ENCODE data around the gene ZNF778. TPM values are rescaled to one million over a fixed set of nuclear protein-coding genes. Genes with fewer than 3 reads are reported as not detected.
A peak's percentile ranks its signal among the peaks of the same experiment; 100 is the strongest.

ZNF778 gene
- 1 to 10 TPM; 4.9 to 6.3 (median 6.2) TPM for polyA plus RNA-seq (ENCODE audit: insufficient read length in 4 of 4)

- DNase-seq (ENCODE audit: low read depth in 4 of 4, low spot score in 3 of 4), result peak; percentile 66 to 73 (median 68)
Measured at GRCh38 chr16:89217388-89218191, at the start of gene ZNF778. TSS of gene ZNF778 (plus strand) at chr16:89217703. CDS start at chr16:89221128, 3,425 bp downstream.

- DNase-seq (ENCODE audit: low read depth in 4 of 4, low spot score in 3 of 4), result no peak
Measured at GRCh38 chr16:89168381-89169189, 48.9 kb upstream of the ZNF778 start.

GRCh38 chr16:89169778-89170177 is 47.7 kb upstream of the ZNF778 start:
- no peak for DNase-seq (ENCODE audit: low read depth in 4 of 4, low spot score in 3 of 4)

- no peak for DNase-seq (ENCODE audit: low read depth in 4 of 4, low spot score in 3 of 4)
Measured at GRCh38 chr16:89170346-89171215, 46.9 kb upstream of the ZNF778 start.

- DNase-seq (ENCODE audit: low read depth in 4 of 4, low spot score in 3 of 4), result peak; percentile 76 to 79 (median 78)
Measured at GRCh38 chr16:89171216-89172170, 46.0 kb upstream of the ZNF778 start, which contains the start of gene CDH15. TSS of gene CDH15 (plus strand) at chr16:89171748. CDS start at chr16:89171832, 84 bp downstream.

GRCh38 chr16:89172171-89172527 is 45.4 kb upstream of the ZNF778 start:
- no peak for DNase-seq (ENCODE audit: low read depth in 4 of 4, low spot score in 3 of 4)

- no peak for DNase-seq (ENCODE audit: low read depth in 4 of 4, low spot score in 3 of 4)
Measured at GRCh38 chr16:89172528-89173173, 44.9 kb upstream of the ZNF778 start.

- DNase-seq (ENCODE audit: low read depth in 4 of 4, low spot score in 3 of 4), result no peak
Measured at GRCh38 chr16:89173174-89173921, 44.2 kb upstream of the ZNF778 start.

- DNase-seq (ENCODE audit: low read depth in 4 of 4, low spot score in 3 of 4), result no peak
Measured at GRCh38 chr16:89174055-89174827, 43.3 kb upstream of the ZNF778 start.

- DNase-seq (ENCODE audit: low read depth in 4 of 4, low spot score in 3 of 4), result no peak
Measured at GRCh38 chr16:89174877-89175276, 42.6 kb upstream of the ZNF778 start.

GRCh38 chr16:89175280-89176146 is 42.0 kb upstream of the ZNF778 start:
- DNase-seq (ENCODE audit: low read depth in 4 of 4, low spot score in 3 of 4), result no peak

GRCh38 chr16:89176147-89176690 is 41.3 kb upstream of the ZNF778 start:
- DNase-seq (ENCODE audit: low read depth in 4 of 4, low spot score in 3 of 4), result no peak

GRCh38 chr16:89176717-89177116 is 40.8 kb upstream of the ZNF778 start:
- no peak for DNase-seq (ENCODE audit: low read depth in 4 of 4, low spot score in 3 of 4)

GRCh38 chr16:89177501-89177900 is 40.0 kb upstream of the ZNF778 start:
- no peak for DNase-seq (ENCODE audit: low read depth in 4 of 4, low spot score in 3 of 4)

GRCh38 chr16:89178453-89179147 is 38.9 kb upstream of the ZNF778 start:
- no peak for DNase-seq (ENCODE audit: low read depth in 4 of 4, low spot score in 3 of 4)

- no peak for DNase-seq (ENCODE audit: low read depth in 4 of 4, low spot score in 3 of 4)
Measured at GRCh38 chr16:89179148-89179484, 38.4 kb upstream of the ZNF778 start.
